Neural cell (in vitro differentiated cells): ENCODE data around the gene NME3.

Source experiments
- EP300 ChIP-seq: fragments of 450-650 bp; conservative IDR thresholded peaks from 2 replicates; pipeline ENCODE4 v1.6.1; 2014; ENCODE audit warnings: antibody characterized with exemption, mild to moderate bottlenecking, moderate library complexity; ENCODE audit not compliant: poor library complexity, severe bottlenecking
- SMC3 ChIP-seq: fragments of 450-650 bp; conservative IDR thresholded peaks from 2 replicates; pipeline ENCODE4 v1.6.1; 2014; ENCODE audit warnings: antibody characterized with exemption, mild to moderate bottlenecking, moderate library complexity; ENCODE audit not compliant: poor library complexity
- TF ChIP-seq, protein P1 (sequence below): fragments of 450-650 bp; IDR thresholded peaks from 2 replicates; pipeline ENCODE4 v1.5.1; 2014; ENCODE audit warnings: antibody characterized with exemption, mild to moderate bottlenecking, moderate library complexity; ENCODE audit not compliant: poor library complexity, severe bottlenecking
- TF ChIP-seq, protein P2 (sequence below): IDR thresholded peaks from 2 replicates; pipeline ENCODE4 v1.6.1; 2012; ENCODE audit warnings: borderline replicate concordance

DNA sequence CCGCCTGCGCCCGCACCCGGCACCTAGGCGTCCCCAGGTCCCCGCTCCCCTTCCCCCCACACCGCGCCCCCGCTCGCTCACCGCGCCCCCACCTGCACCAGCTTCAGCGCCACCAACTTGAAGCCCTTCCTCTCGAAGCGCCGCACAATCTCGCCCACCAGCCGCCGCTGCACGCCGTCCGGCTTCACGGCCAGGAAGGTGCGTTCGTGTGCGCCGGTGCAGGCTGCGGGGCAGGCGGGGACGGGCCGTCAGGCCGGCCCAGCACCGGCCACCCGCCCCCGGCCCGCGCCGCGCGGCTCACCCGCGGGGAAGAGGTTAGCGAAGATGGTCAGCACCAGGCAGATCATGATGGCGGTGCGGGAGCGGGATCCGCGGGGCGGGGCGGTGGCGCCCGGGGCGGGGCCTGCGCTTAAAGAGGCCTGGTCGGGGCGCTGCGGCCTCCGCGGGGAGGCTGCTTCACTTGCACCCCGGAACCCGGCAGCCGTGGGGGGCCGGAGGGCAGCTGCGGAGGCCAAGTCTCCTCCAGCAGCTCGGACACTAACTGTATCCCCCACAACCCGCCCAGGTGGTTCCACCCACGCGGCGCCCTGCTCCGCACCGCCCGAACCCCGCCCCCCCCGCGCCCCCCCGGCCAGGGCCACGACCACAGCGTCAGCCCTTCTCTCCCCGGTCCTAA, at the start of gene NME3:
- TF ChIP-seq EP300 (no peak), SMC3 (no peak)
- TF ChIP-seq, protein P1, sequence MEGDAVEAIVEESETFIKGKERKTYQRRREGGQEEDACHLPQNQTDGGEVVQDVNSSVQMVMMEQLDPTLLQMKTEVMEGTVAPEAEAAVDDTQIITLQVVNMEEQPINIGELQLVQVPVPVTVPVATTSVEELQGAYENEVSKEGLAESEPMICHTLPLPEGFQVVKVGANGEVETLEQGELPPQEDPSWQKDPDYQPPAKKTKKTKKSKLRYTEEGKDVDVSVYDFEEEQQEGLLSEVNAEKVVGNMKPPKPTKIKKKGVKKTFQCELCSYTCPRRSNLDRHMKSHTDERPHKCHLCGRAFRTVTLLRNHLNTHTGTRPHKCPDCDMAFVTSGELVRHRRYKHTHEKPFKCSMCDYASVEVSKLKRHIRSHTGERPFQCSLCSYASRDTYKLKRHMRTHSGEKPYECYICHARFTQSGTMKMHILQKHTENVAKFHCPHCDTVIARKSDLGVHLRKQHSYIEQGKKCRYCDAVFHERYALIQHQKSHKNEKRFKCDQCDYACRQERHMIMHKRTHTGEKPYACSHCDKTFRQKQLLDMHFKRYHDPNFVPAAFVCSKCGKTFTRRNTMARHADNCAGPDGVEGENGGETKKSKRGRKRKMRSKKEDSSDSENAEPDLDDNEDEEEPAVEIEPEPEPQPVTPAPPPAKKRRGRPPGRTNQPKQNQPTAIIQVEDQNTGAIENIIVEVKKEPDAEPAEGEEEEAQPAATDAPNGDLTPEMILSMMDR, result no peak
- TF ChIP-seq, protein P2, sequence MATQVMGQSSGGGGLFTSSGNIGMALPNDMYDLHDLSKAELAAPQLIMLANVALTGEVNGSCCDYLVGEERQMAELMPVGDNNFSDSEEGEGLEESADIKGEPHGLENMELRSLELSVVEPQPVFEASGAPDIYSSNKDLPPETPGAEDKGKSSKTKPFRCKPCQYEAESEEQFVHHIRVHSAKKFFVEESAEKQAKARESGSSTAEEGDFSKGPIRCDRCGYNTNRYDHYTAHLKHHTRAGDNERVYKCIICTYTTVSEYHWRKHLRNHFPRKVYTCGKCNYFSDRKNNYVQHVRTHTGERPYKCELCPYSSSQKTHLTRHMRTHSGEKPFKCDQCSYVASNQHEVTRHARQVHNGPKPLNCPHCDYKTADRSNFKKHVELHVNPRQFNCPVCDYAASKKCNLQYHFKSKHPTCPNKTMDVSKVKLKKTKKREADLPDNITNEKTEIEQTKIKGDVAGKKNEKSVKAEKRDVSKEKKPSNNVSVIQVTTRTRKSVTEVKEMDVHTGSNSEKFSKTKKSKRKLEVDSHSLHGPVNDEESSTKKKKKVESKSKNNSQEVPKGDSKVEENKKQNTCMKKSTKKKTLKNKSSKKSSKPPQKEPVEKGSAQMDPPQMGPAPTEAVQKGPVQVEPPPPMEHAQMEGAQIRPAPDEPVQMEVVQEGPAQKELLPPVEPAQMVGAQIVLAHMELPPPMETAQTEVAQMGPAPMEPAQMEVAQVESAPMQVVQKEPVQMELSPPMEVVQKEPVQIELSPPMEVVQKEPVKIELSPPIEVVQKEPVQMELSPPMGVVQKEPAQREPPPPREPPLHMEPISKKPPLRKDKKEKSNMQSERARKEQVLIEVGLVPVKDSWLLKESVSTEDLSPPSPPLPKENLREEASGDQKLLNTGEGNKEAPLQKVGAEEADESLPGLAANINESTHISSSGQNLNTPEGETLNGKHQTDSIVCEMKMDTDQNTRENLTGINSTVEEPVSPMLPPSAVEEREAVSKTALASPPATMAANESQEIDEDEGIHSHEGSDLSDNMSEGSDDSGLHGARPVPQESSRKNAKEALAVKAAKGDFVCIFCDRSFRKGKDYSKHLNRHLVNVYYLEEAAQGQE, result no peak
